ENCODE measurements around the gene CHRNB2.
"Not testable (repeated sequence)": the region's sequence is repeated elsewhere in the genome, so short reads cannot be mapped to it uniquely, and the experiment has no call there.

CHRNB2 gene, protein sequence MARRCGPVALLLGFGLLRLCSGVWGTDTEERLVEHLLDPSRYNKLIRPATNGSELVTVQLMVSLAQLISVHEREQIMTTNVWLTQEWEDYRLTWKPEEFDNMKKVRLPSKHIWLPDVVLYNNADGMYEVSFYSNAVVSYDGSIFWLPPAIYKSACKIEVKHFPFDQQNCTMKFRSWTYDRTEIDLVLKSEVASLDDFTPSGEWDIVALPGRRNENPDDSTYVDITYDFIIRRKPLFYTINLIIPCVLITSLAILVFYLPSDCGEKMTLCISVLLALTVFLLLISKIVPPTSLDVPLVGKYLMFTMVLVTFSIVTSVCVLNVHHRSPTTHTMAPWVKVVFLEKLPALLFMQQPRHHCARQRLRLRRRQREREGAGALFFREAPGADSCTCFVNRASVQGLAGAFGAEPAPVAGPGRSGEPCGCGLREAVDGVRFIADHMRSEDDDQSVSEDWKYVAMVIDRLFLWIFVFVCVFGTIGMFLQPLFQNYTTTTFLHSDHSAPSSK

DNA sequence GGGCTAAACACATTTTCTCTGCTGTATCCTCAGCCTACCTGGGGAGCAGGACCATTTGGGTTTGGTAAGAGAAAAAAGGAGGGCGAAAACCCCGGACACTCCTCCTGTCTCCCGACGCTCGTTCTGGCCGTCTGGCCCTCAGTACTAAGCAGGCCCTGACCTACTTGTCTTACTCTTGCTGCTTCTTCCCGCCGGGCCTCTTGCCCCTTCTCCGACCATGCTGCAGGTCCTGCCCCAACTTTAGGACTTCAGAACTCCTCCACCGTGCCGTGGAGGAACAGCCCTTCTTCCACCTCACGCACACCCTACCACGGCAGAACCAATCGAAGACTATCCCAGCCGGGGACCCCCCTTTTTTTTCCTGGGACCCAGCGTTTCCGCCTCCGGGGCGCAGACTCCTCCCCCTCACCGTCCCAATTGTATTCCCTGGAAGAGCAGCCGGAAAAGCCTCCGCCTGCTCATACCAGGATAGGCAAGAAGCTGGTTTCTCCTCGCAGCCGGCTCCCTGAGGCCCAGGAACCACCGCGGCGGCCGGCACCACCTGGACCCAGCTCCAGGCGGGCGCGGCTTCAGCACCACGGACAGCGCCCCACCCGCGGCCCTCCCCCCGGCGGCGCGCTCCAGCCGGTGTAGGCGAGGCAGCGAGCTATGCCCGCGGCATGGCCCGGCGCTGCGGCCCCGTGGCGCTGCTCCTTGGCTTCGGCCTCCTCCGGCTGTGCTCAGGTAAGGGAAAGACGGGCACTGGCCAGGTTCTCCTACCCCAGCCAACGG is at the start of gene CHRNB2:
TSS of gene CHRNB2 (plus strand) at position 393 of the 771 bp plus-strand sequence. CDS start at position 660, 267 bp downstream.
- DNase-seq (ENCODE audit: low spot score) = peak; percentile 65

DNA sequence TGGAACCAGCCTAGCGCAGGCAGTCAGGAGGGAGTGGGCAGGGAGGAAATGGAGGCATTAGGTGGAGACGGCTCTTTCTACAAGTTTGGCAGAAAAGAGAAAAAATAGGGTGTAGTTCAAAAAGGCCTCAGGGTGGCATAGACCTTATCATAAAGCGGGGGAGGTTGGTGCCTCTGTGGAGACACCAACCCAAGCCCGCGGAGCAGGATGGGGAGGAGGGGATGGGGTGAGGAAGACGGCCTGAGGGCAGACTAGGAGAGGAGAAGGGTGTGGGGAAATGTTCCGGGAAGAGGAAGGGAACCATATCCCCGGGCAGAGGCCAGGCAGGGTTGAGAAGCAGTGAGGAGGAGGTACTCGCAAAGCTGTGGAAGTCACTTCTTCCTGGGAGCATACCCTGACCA is 48.0 kb upstream of the CHRNB2 start:
- DNase-seq (ENCODE audit: low spot score) = no peak

DNA sequence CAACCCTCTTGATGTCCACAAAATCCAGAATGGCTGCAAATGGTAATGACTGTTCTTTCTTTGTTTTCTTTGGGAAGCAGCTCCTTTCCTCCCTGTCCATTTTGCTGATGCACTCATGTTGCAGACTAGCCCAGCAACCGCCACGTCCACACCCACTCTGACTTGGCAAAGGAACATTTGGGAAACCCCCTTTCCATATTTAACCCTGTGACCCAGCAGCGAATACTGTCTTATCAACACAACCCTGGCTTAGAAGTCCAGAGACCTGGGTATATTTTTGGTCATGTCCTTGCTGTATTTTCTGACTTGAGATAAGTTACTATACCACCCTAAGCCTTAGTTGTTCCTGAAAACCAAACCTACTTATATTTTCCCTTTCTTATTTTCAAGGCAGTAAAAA is 47.2 kb upstream of the CHRNB2 start:
- DNase-seq (ENCODE audit: low spot score) = peak; percentile 20

DNA sequence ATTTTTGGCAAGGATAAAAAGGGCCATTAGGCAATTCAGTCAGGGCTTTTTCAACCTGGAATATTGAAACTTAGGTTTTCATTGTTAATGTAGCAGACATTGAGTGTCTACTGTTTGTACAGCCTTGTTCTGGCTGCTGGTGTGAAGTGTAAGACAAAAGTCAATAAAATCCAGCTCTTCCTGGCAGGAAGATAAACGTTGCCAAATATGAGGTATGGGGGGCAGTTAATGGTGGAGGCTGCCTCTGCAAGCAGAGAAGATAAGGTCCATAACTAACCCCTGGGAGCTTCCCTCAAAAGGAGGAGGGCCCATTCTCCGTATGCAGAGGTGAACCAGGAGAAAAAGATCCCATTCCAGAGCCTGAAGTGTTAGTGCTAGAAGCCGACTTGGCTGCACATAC is 45.9 kb upstream of the CHRNB2 start:
- DNase-seq (ENCODE audit: low spot score) = no peak

DNA sequence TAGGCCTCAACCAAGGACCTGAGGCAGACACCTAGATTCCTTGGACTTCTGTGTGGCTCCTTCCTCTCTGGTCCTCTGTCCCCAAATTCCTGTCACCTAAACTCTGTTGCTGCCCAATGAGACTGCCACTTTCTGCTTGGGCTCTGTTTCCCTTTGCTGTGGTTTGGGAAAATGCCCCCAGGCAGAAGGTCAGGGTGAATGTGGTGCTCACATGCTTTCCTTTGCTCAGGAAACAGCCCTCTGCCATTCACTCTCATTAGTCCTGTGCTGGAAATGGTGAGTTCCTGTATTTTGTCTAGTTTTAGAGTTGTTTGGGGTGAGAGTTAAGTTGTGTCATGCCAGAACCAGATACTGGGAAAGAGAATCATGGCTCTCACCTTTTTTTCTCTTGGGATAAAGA is 42.7 kb upstream of the CHRNB2 start:
- no peak for DNase-seq (ENCODE audit: low spot score)

DNA sequence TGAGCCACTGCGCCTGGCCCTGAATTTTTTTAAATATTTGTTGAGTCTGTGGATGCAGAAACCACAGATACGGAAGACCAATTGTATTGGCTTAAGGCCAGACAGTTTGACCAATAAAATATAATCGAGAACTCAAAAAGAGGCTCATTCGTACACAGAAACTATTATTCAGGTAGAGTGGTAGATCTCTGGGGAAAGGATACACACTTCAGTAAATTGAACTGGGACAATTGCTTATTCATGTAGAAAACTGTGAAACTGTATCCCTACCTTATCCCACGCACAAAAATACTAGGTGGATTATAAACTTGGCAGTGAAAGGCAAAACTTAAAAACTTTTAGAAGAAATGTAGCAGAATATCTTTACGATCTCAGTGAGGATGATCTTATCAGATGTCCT is 40.4 kb upstream of the CHRNB2 start:
- no peak for DNase-seq (ENCODE audit: low spot score)

DNA sequence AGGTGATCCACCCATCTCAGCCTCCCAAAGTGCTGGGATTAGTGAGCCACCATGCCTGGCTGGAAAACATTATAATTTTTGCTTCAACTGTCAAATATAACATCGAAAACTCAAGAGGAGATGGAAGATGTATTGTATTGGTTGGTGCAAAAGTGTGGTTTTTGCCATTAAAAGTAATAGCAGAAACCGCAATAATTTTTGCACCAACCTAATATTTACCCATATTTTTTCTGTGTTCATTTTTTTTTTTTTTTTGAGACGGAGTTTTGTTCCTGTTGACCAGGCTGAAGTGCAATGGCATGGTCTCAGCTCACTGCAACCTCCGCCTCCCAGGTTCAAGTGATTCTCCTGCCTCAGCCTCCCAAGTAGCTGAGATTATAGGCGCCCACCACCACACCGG is 38.3 kb upstream of the CHRNB2 start:
- no peak for DNase-seq (ENCODE audit: low spot score)

DNA sequence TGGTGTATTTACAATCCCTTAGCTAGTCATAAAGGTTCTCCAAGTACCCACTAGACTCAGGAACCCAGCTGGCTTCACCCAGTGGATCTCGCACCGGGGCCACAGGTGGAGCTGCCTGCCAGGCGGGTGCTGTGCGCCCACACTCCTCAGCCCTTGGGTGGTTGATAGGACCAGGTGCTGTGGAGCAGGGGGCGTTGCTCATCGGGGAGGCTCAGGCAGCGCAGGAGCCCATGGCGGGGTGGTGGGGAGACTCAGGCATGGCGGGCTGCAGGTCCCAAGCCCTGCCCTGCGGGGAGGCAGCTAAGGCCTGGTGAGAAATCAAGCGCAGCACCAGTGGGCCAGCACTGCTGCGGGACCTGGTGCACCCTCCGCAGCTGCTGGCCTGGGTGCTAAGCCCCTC is 35.6 kb upstream of the CHRNB2 start:
- not testable (repeated sequence) for DNase-seq (ENCODE audit: low spot score)

DNA sequence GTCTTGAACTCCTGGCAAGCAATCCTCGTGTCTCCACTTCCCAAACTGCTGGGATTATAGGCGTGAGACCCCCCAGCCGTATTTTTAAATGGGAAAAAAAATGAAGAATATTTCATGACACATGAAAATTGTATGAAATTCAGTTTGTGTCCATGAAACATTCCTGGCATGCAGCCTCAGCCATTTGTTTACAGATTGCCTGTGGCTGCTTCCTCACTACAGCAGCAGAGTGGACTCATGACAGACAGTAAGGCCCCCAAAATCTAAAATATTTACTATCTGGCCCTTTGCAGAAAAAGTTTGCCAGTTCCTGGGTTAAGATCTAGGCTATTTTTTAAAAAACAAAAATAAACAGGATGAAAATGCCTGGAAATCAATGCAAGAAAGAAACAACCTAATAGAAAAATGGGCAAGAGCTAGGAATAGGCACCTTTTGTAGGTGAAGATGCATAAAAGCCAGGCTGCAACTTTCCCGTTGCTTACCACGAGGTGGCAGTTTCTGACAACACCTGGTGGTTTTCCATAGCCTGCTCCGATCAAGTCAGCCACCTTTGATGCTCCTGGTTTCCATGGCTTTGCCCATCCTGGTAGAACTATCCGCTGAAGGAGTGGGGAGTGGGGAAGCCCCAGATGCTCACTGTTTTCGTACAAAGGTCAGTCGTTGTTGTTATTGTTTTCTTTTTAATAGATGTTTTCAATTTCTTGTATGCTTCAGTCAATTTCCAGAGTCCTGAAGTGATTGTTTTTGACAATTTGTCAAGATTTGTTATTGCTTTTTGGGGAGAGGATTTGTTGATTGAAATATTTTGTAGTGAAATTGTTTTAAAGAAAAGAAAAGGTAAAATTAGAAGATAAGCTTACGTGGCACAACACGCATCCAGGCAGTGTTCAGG is 33.4 kb upstream of the CHRNB2 start:
- peak; percentile 59 for DNase-seq (ENCODE audit: low spot score)

DNA sequence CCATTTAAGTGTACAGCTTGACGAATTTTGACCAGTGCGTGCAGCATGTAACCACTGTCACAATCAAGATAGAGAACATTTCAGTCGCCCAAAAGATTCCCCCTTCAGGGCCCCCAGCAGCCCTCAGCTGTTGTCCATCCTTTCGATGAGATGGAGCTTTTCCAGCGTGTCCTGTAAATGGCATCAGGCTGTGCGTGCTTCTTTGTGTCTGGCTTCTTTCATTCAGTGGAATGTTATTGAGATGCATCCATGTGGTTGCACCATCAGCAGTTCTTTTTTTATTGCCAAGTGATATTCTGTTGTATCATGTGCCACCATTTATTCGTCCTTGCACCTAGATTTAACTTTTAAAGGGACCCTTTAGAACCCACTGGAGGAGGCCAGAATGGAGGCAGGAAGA is 31.0 kb upstream of the CHRNB2 start:
- no peak for DNase-seq (ENCODE audit: low spot score)

DNA sequence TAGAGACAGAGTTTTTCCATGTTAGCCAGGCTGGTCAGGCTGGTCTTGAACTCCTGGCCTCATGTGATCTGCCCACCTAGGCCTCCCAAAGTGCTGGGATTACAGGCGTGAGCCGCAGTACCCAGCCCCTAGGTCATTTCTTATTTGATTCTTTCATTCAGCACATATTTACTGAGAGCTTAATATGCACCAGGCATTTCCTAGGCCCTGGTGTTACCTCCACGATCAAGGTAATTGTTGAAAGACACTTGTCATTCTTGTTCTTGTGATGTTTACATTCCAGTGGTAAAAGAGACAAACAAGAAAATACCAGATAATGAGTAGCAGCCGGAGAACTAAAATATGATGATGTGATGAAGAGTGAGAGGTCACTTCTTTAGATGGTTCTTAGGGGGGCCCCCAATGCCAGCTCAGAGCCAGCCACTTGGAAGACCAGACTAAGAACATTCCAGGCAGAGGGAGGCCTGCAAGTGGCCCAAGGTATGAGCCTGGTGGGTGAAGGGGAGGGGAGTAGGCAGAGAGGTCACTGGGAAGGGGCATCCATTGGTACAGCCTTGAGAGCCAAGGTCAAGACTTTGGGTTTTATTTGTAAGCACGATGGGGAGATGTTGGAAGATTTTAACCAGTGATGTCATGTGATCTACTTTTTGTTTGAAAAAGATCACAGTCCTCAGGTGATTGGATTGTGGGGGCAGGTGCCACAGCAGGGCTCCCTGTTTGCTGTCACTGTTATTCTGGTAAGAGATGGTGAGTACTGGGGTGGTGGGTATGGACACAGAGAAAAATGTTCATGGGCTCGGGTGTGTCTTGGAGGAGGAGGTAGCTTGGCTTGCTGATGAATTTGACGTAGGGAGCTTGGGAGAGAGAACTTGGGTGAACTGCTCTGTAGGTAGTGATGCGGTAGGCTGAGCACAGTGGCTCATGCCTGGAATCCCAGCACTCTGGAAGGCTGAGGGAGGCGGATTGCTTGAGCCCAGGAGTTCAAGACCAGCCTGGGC is 27.8 kb upstream of the CHRNB2 start:
- no peak for DNase-seq (ENCODE audit: low spot score)

DNA sequence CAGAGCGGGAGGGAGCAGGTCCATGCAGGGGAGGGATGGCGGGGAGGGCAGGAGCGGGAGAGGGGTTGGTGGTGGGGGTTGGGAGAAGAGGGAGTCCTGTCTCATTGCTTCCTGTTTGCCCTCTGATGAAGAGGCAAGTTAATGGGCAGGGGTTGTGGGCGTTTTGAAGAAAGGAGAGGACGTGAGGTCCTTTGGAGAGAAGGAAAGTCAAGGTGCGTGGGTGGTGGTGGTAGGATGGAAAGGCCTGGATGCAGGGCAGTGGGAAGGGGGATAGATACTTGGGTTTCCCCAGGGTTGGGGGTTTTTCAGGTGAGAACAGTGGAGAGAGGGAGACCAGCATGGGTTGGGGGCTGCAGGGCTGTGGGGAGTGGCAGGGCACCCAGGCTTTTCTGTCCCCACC is 26.3 kb upstream of the CHRNB2 start:
- no peak for DNase-seq (ENCODE audit: low spot score)

DNA sequence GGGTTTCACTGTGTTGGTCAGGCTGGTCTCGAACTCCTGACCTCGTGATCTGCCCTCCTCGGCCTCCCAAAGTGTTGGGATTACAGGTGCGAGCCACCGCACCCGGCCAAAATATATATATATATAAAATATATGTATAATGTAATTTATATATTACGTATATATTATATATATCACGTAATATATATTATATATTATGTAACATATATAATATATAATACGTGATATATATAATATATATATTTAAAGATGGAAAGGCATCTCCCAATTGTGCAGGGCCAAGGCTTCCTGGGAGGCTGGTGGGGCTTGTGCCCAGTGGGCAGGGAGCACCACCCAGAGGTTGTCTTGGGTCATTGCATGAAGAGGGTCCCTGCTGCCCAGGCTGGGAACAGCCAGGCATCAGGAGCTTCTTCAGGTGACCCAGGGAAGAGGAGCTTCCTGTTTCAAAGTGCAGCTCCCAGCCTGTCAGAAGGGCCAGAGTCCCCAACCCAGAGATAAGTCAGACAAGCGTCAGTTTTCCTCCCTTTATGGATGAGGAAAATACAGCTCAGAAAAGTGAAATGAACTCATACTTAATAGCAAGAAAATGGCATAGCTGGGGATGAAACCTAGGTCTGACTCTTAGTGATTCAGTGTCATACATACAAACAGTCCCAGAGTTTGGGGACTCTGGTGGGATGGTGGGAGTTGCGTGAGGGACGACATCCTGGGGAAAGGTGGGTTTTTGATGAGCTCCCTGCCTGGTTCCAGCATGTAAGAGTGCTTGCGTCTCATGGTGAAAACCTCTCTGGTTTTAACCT is 21.1 kb upstream of the CHRNB2 start:
- DNase-seq (ENCODE audit: low spot score) = peak; percentile 75

DNA sequence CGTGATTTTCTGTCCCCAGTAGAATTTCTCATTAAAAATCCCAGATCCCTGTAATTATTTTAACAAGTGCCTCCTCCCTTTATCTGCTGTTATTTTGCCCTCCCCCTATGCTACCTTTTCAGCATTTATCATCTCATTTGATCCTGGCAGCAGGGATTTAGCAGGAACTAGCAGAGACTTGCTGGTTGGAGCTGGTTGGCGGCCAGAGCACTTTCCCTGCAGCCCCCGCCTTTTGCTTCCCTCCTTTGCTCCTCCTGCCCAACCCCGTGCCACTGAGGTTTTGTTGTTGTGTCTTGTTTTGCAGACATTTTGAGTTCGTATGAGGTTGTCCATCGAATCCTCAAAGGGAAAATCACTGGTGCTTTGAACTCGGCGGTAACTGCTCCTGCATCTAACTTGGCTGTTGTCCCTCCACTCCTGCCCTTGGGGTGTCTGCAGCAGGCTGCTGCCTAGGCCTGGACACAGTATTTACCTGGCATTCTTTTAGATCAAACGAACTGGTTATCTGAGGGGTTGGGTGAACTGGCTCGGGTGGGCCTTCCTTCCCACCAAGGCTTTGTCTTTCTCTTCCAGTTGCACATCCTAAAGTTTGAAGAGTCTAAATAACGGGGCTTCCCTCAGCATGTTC is 20.4 kb upstream of the CHRNB2 start:
- no peak for DNase-seq (ENCODE audit: low spot score)

DNA sequence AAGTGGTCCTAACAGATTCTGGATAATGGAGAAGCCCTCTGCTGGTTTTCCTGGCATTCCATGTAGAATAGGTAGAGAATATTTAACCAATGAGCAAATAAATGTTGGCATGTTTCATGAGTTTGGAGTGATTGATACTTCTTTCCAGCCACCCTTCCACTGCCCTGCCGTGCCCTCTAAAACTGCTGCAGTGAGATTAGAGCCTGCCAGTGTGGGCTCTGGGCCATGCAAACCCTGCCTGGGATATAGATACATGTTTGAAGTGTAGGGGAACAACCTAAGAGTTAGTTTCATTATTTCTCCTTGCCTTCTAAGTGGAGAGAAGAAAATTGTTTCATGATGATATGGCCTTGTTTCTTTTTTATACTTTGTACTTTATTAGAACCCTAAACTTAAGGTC is 19.6 kb upstream of the CHRNB2 start:
- no peak for DNase-seq (ENCODE audit: low spot score)

DNA sequence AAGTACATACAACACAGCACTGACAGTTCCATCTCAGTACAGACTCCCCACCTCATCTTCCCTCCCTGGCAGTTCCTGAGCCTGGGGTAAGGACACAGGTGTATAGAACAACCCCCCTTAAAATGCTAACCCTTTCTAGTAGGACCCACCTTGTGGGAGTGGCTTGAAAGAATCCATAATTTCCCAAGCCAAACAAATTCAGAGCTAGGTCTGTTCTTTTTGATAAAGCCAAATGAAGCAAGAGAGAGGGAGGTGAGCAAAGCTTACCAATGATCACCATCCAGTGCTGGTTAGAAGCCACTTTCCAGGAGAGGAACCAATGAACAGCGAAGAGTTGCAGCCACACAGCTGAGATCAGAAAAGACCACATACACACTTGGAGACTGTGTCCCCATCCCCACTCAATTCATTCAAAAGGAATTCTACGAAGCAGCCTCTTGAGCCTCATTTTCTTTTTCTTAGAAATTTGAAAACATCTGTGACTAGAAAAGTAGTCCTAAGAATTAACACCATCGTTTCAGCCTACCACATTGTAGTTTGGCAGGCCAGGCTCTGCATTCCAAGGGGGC is 18.3 kb upstream of the CHRNB2 start:
- DNase-seq (ENCODE audit: low spot score) = no peak

DNA sequence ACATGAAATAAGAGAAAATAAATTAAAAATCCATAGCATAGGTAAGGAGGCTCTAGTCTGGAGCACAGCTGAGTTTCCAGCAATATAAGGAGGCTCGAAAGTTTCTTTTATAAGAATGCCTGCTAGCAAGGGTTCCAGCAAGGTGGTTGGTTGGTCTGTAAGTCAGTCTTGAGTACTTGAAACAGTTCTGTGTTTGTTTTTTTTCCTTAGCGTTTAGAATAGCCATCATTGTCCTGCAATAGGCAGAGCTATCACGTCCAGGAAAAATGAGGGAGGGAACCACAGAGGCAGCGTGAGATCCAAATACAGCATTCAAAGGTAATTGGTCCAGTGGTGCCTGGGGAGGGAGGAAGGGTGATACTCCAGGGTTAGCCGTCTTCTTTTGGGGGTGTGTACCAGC is 17.5 kb upstream of the CHRNB2 start:
- no peak for DNase-seq (ENCODE audit: low spot score)

DNA sequence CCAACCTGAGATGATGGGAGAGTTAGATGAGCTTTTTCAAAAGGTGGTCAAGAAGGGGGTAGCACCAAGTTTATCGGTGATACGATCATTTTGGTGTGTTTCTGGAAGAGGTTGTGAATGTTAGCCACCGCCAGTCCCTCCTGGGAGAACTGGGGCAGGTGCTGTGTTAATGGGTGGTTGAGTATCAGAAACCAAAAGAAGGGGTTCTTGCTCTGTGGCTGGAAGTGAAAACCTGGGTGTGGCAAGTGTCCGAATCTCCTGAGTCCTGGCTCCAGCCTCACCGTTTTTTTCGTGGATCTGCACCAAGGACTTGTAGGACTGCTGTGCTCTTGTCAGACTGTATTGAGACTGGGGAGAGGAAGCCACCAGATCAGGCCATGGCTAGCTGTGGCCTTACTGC is 16.9 kb upstream of the CHRNB2 start:
- DNase-seq (ENCODE audit: low spot score) = no peak

DNA sequence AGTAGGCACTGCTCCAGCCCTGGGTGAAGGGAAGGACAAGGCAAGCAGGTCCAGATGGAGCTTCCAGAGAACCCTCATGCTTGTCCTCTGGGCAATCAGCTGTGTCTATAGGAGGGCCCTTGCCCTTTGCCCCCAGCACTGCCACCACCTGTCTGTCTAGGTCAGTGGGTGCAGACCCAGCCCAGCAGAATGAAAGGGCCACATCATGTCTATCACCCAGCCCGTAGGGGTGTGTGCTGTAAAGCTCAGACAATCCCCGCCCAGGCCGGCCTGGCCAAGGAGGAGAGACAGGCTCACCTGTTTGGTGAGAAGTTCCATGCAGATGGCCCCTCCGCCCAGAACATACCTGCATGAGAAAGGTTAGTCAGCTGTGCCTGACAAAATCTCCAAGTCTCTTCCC is 16.1 kb upstream of the CHRNB2 start:
- no peak for DNase-seq (ENCODE audit: low spot score)

Measured in kidney tubule cell (primary cell).